CD4-positive, alpha-beta T cell treated with Interleukin-4 for 4 hours (primary cell): ENCODE results near the gene ANXA8.
"Not testable (repeated sequence)": the region's sequence is repeated elsewhere in the genome, so short reads cannot be mapped to it uniquely, and the experiment has no call there.

Source experiments
- DNase-seq: peaks from one replicate; pipeline ENCODE4 v3.0.0-alpha.2; 2020

Gene ANXA8, protein sequence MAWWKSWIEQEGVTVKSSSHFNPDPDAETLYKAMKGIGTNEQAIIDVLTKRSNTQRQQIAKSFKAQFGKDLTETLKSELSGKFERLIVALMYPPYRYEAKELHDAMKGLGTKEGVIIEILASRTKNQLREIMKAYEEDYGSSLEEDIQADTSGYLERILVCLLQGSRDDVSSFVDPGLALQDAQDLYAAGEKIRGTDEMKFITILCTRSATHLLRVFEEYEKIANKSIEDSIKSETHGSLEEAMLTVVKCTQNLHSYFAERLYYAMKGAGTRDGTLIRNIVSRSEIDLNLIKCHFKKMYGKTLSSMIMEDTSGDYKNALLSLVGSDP

DNA sequence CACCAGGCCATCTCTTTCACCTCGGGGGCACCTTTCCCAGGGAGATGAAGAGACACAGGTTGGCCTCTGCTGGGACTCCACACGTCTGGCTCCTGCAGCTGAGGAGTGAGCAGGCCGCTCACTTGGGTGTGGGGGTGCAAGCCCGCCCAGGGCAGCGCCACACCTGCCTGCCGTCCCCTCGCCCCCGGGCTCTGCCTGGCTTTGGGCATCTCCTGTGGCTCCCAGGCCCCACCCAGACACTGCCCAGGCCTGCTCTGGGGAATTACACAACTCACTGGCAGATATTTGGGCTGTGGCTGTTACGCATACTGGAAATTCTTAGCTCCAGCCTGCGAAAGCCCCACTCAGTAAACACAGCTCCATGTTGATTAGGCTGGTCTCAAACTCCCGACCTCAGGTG lies at the start of gene ANXA8:
Gene ANXA8, minus strand, starts transcription at position 193 of the 400 bp plus-strand sequence. Its CDS starts 182 bp downstream, at position 11.
- not testable (repeated sequence) for DNase-seq

DNA sequence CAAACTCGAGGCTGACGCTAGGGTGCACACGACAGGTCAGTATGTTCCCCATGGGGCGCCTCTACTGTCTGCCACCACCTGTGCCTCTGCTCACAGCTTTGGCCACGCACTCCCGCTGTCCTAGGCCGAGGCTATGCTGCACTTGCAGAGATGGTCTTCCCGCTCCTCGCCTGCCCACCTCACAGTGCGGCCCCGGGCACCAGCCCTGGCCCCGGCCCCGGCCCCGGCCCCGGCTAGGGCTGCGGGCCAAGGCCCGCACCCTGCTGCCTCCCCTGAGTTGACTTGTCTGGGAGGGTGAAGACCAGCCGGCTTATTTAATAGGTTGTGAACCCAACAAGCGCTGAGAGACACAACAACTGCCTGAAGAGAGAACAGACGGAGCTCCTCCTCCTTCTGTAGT lies 39.6 kb upstream of the ANXA8 start, which contains the start of gene AGAP9:
Gene AGAP9, minus strand, starts transcription at position 164 of the 400 bp plus-strand sequence. Its CDS starts 112 bp downstream, at position 52.
- not testable (repeated sequence) for DNase-seq

DNA sequence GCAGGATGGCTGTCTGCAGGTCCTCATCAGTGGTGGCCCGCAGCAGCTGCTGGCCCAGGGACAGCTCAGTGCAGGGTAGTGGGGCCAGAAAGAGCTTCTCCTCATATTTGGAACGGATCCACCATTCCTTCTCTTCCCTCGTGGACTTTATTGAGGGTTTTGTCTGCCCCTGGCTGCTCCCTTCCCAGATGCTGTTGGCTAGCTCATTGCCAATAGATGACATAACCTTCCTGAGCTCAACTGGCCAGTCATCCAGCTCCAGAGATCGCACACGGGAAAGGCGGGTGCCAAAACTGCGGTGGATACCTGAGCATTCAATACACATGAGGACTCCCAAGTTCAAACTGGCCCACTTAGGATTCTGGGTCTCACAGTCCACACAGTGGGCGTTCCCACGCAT lies 18.4 kb upstream of the ANXA8 start:
- not testable (repeated sequence) for DNase-seq

DNA sequence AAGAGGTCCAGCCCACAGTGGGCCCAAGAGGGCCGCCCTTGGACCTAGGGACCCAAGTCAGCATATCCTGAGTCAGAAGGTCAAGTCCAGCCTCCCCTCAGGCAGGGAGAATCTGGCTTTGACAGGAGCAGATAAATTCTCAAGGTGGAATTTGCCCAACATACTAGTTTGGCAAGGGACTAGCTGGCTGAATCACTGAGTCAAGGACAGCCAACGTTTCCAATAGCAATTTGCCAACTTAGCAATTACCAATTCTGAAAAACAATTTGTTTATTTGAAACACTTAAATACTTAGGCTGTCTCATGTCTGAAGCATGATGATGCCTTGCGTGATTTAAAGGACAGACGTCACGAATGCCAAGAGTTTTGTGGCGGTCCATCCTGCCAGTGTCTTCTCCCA lies 10.3 kb upstream of the ANXA8 start:
- DNase-seq = not testable (repeated sequence)

DNA sequence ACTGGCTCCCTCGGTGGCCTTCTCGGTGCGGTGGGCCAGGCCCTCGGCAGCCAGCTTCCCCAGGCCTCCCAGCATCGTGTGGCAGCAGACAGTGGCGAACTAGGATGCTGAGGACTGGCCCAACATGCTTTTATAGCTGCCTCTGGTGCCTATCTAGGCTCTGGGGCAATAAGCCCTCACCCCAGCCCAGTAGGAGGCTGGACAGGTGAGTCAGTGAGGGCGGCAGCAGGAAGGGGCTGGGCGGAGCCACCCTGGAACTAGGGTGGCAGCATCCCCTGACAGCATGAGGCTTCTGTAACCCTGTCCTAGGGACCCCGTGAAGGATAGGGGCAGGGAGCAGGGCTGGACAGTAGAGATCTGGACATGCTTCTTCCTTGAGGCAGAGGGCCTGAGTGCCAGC lies 7.7 kb upstream of the ANXA8 start, which contains the start of gene FAM25G:
Gene FAM25G, minus strand, starts transcription at position 101 of the 400 bp plus-strand sequence. Its CDS starts 26 bp downstream, at position 75.
- DNase-seq = not testable (repeated sequence)

DNA sequence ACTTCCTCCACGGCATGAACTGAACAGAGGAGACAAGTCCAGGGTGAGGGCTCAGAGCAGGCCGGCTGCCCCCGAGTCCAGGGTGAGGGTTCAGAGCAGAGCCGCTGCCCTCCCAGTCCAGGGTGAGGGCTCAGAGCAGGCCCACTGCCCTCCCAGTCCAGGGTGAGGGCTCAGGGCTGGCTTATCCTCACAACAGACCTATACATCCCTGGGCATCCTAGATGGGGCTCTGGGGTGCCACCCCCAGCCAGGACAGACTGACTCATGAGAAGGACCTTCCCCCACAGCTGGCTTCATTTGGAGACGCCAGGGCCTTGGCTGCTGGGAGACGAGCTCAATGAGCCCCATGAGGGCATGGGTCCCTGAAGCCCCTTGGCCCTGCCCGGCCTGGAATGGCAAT lies 5.7 kb upstream of the ANXA8 start:
- DNase-seq = not testable (repeated sequence)

DNA sequence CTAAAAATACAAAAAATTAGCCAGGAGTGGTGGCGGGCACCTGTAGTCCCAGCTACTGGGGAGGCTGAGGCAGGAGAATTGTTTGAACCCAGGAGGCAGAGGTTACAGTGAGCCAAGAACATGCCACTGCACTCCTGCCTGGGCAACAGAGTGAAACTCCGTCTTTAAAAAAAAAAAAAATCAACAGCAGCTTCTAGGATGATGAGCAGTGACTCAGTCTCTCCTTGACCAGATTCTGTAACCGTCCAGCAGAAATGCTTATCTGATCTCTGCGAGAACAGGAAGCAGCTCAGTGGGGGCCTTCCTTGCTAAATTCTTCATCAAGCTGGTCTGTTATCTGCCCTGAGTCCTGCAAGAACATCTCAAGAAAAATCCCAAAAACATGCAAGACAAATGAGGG lies 2.0 kb upstream of the ANXA8 start:
- DNase-seq = not testable (repeated sequence)

DNA sequence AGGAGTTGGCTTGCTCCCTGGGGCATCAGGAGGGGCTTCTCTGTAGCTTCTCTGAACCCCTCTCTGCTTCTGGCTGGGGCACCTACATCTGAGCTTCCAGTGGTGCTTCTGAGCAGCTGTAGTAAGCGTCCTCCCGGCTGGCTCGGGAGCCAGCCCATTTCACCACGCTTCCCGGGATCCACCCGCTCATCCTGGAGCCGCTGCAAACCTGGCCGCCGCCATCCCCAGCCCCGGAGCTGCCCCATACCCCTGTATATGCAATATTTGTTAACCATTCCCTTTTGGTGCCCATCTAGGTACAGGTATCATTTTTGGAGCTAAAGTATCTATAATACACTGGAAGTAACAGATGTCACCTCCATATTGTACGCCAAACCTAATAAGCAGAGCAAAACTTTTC lies 871 bp upstream of the ANXA8 start:
- not testable (repeated sequence) for DNase-seq

DNA sequence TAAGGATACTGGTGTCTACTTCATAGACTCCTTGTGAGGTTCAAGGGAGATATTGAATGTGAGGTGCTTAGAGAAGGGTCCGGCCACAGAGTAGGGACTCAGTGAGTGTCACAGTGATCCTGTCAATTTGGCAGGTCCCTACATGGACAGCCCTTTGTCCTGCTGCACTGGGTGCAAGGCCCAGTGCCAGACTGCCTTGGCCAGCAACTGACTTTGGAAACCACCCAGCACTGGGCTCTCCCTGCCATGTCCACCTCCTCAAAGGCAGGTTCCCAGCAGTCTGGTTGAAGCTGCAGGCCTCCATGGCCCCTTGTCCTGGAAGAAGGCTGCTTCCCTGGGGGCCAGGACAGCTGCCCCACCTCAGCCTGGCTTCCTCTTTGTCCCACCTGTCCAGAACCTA lies 1.5 kb downstream of the ANXA8 start:
- not testable (repeated sequence) for DNase-seq

DNA sequence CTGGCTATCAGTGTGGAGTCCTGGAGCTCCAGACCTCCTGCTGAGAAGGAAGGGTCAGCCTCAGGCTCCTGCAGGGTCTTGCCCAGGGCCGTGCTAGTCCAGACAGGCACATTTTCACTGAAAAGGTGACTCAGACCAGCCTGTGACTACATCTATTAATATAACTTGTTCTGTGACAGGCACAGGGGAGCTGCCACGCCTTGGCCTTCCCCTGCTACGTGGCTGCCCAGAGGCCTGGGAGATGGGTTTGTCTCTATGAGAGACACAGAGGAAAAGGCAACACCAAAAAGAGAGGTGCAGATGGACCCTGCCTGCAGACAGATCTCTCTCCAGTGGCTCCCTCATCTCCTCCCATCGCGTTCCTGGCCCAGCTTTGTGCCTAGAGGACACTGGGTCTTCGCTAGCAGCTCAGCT lies 2.1 kb downstream of the ANXA8 start:
- DNase-seq = not testable (repeated sequence)

DNA sequence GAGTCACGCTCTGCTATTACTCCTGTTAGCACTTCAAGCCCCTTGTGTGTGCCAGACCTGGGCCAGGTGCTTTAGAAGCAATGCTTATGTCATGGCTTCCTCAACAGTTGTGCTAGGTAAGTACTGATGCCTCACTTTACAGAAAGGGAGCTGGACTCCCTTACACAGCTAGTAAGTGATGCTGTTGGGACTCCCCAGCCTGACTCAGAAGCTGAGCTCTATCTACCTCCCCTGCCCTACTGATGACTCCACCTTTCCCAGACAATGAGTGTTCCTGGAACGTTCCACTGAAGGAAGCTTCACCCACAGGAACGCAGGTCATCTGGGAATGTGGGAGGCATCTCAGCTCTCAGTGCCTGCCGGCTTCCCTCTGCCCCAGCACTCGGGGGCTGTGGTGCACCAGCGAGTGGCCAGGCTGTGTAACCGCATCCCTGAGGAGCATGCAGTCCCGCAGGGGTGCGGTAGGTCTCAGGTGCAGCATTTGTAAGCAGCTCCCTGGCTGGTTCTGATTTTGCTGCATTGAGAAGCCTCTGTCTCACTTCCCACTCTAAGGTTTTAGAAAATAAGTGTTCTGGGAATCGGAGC lies 2.6 kb downstream of the ANXA8 start:
- not testable (repeated sequence) for DNase-seq

DNA sequence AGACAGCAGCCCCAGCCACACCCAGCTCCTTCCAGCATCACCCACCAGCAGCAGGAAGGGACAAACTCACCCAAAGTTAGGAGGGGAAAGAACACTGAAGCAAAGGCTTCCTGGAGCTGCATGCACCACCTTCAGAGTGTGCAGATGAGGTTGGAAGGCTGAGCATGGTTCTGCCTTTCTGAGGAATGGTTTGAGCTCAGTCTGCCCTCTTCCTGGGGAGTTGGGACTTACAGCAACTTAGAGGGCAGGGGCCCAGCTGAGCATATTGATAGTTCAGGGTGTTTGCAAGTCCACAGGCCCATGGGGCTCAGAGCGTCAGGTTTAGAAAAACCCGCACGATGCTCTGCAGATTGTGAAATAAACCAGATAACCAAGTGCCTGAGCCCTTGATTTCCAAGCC lies 3.8 kb downstream of the ANXA8 start:
- not testable (repeated sequence) for DNase-seq

DNA sequence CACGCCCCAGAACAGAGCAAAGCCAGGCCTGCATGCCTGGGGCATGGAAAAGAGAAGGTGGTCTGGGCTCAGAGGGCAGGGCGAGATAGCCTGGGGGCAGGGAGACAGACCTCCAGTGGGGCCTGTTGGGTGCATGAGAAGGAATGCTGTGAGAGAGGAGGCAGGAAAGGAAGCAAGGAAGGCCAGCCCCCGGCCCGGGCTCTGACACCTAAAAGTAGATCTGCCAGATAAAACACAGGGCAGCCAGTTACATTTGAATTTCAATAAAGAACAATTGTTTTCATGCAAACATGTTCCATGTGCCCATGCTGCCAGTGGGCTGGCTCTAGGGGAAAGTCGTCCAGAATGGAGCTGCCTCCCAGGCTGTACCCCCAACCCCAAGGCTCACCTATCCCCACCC lies 5.8 kb downstream of the ANXA8 start:
- not testable (repeated sequence) for DNase-seq

DNA sequence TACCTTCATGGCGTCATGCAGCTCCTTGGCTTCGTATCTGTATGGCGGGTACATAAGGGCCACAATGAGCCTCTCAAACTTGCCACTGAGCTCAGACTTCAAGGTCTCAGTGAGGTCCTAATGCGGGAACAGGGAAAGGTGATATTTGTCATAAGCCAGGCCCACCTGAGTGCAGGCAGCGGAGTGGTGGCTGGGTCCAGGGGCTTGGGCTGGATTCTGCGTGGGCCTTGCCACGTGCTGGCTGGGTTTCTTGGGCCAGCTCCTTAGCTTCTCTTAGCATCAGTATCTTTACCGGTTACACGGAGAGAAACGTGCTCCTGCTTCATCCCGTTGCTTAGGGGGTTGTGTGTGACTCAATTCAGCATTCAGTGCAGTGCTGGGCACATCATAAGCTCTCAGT lies 6.8 kb downstream of the ANXA8 start:
- DNase-seq = not testable (repeated sequence)

DNA sequence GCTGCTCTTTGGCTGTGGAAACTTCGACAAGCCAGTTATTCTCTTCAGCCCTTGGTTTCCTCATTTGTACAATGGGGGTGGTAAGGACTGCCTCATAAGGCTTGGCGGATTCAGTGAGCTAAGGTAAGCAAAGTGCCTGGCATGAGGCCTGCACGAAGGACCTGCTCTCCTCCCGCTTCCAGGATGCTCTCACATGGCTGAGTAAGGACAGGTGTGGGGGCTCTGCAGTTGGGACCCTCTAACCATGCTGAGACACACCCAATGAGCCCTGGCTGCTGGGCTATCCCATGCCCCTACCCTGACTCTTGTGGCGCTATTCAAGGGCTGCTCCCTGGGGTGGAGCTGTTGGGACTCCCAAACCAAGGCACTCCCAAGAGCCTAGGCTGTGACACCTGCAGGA lies 8.8 kb downstream of the ANXA8 start:
- not testable (repeated sequence) for DNase-seq

DNA sequence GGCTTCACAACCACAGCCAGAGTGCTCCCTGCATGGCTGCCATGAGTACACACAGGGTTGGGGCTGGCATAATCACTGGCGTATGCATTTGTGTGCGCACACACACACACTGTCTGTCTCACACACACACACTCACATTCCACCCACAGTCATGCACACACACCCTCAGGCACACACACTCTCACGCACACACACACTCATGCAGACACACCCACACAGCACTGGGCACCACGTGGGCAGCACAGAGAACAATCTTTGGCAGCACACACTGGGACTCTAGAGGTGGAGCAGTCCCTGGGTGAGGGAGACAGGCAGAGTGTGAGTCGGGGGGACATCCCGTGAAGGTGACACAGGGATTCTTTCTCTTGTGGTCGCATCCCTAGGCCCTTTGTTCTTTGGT lies 10.4 kb downstream of the ANXA8 start:
- DNase-seq = not testable (repeated sequence)

DNA sequence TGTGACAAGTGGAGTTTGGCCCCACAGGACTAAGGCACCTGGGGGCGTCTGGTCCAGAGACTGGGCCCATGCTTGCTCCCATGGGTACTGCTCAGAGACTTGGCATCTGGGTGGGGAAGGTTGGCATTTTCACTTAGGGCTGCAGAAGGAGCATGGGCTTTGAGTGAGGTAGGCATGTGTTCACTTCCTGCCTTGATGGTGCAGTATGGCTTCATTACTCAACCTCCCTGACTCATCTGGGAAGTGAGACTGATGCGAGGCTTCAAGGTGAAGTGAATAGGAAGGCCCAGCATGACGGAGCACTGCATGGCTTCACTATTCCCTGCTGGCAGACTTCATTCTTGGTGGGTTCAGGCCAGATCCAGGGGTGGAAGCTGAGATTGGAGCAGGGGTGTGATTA lies 11.3 kb downstream of the ANXA8 start:
- not testable (repeated sequence) for DNase-seq

DNA sequence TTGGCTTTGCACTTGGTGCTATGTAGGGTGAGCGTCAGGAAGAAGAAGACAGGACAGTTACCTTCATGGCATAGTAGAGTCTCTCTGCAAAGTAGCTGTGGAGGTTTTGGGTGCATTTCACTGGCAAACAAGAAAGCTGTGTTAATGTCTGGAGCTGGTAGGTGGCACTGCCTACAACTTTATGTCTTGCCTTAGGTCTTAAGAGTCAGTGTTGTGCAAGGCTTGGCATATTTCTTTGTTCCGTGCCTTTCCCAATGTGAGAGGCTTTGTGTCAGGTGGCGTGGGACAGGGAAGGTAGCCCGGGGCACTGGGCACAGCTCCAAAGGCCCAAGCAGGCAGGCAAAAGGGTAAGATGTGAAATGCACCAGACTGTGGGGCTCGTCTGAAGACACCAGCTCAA lies 11.8 kb downstream of the ANXA8 start:
- DNase-seq = not testable (repeated sequence)

DNA sequence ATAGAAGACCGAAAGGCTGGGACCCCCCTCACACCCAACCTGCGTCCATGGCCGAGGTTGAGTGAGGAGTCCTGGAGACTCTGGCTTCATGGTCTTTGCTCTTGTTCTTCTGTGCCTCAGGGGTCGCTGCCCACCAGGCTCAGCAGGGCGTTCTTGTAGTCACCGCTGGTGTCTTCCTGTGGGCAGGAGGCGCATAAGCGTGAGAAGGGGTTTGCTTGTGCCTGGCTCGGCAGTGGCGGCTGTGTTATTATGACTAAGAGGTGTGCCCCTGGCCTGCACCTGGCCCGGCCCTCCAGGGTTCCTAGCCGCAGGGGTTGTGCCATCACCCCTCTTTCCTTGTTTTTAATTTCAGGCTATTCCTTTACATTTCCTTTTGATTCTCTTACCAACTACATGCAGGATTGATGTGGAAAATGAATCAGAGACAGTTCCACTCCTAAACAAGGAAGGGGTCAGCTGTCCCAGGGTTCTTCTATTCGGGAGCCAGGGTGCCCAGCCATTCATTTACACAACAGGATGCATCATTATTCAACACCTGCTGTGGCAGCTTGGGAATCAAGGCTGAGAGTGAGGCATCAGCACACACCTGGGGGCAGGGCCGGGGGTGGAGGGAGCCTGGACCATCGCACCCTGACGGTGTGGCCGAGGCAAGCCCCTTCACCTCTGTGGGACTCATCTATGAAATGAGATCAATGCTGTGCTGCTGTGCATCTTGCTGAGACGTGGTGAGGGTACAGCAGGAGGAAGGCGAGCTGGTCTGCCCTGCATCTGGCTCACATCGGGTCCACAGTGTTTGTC lies 15.0 kb downstream of the ANXA8 start:
- DNase-seq = not testable (repeated sequence)

DNA sequence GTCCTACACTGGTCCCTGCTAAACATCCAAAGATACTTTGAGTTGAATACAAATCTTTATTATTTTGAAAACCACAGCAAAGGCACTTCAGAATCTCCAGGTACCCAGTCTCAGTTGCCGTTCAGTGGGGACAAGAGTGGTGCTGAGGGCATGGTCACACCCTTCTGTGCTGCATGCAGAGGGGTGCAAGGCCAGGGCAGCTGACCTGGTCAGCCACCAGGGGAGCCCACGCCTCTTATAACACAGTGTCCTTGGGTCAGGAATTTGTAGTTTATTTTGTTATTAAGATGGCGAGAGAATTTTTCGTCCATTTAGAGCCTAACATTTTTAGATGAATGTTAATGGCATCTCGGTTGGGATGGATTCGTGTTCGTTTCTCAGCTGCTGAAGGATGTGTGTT lies 16.0 kb downstream of the ANXA8 start:
- not testable (repeated sequence) for DNase-seq

DNA sequence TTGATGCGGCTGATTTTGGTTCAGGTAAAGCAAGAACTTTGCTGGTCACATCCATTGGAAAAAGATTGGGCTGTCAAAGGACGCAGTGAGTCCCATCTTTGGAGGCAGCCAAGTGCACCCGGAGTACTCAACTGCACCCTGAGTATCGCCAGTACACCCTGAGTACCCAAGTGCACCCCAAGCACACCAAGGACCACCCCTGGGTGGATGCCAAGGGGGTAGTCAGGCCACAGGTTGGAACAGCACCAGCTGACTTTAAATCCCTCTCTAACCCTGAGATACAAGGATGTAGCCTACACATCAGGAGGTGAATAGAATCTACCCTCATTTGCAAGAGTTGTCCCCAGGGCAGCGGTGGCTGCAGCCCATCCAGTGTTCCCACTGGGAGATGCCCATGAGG lies 16.5 kb downstream of the ANXA8 start:
- not testable (repeated sequence) for DNase-seq

DNA sequence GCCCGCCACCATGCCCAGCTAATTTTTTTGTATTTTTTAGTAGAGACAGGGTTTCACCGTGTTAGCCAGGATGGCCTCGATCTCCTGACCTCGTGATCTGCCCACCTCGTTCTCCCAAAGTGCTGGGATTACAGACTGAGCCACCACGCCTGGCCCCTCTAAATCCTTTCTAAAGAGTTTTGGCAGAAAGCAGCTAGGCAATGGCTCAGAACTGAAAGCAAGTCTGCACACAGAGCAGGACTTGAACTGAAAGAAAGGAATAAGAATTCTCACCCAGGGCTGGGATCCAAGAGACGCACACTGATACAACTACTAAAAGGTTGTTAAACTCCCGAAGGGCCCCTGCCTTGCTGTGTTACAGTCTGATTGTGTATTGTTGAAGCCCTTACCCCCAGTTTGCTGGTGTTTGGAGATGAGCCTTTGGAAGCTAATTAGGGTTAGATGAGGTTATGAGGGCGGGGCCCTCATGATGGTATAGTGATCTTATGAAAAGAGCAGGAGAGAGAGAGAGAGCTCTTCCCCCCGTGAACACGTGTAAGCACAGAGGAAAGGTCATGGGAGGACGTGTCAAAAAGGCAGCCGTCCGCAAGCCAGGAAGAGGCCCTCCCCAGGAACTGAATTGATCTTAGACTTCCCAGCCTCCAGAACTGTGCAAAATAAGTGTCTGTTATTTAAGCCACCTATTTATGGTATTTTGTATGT lies 18.5 kb downstream of the ANXA8 start:
- not testable (repeated sequence) for DNase-seq
